HepG2 (cell line): ENCODE data around the gene SLC17A9. TPM values are rescaled to one million over a fixed set of nuclear protein-coding genes. Genes with fewer than 3 reads are reported as not detected.

Experiments used
- ATF1 ChIP-seq: IDR thresholded peaks from 2 replicates; pipeline ENCODE4 v1.6.1; 2016; ENCODE audit warnings: mild to moderate bottlenecking, control low read depth
- ETV5 ChIP-seq: IDR thresholded peaks from 2 replicates; pipeline ENCODE4 v1.6.1; 2018; ENCODE audit warnings: missing biosample characterization, missing genetic modification reagents, inconsistent platforms, borderline replicate concordance
- FIP1L1 ChIP-seq: fragments of 200-400 bp; formaldehyde crosslinking; IDR thresholded peaks from 2 replicates; pipeline ENCODE4 v1.6.1; 2018; ENCODE audit warnings: low read depth, mild to moderate bottlenecking, low read length, moderate library complexity, borderline replicate concordance; ENCODE audit not compliant: insufficient read depth
- FOXM1 ChIP-seq: sonication (generic); formaldehyde crosslinking; IDR thresholded peaks from 2 replicates; pipeline ENCODE4 v1.5.0; 2020; ENCODE audit warnings: missing genetic modification reagents
- HOXA9 ChIP-seq: sonication (generic); formaldehyde crosslinking; IDR thresholded peaks from 2 replicates; pipeline ENCODE4 v1.8.1; 2022; ENCODE audit warnings: missing genetic modification reagents, mild to moderate bottlenecking, moderate library complexity, borderline replicate concordance
- NR1H2 ChIP-seq: sonication (generic); formaldehyde crosslinking; IDR thresholded peaks from 2 replicates; pipeline ENCODE4 v1.8.1; 2022; ENCODE audit warnings: low read depth, missing genetic modification reagents, borderline replicate concordance
- NR2F1 ChIP-seq, 2 experiments: fragments of 450-650 bp in 1 of 2; formaldehyde crosslinking in 1 of 2; IDR thresholded peaks; 2 replicates each; pipeline versions ENCODE4 v1.5.0 to v1.6.1; 2016 to 2020; ENCODE audit warnings: mild to moderate bottlenecking in 1 of 2, missing compliant biosample characterization in 1 of 2, missing genetic modification reagents in 1 of 2, moderate library complexity in 1 of 2
- SIX1 ChIP-seq: sonication (generic); formaldehyde crosslinking; IDR thresholded peaks from 2 replicates; pipeline ENCODE4 v1.4.0; 2020; ENCODE audit warnings: missing genetic modification reagents, borderline replicate concordance
- TAF1 ChIP-seq: sonication (generic); formaldehyde crosslinking; IDR thresholded peaks from 2 replicates; pipeline ENCODE4 v1.4.0; 2020; ENCODE audit warnings: missing genetic modification reagents
- ZNF101 ChIP-seq: sonication (generic); formaldehyde crosslinking; IDR thresholded peaks from 2 replicates; pipeline ENCODE4 v1.4.0; 2020; ENCODE audit warnings: mild to moderate bottlenecking, low read depth, missing genetic modification reagents, borderline replicate concordance
- ZNF296 ChIP-seq: sonication (generic); formaldehyde crosslinking; conservative IDR thresholded peaks from 2 replicates; pipeline ENCODE4 v1.5.0; 2020; ENCODE audit warnings: mild to moderate bottlenecking, missing genetic modification reagents
- ZNF3 ChIP-seq: IDR thresholded peaks from 2 replicates; pipeline ENCODE4 v1.7.0; 2017; ENCODE audit warnings: inconsistent platforms
- ZNF30 ChIP-seq: sonication (generic); formaldehyde crosslinking; IDR thresholded peaks from 2 replicates; pipeline ENCODE4 v1.5.0; 2020; ENCODE audit warnings: mild to moderate bottlenecking, missing genetic modification reagents
- ZNF407 ChIP-seq: sonication (generic); formaldehyde crosslinking; IDR thresholded peaks from one replicate; pipeline ENCODE4 v1.5.1; 2020; ENCODE audit warnings: mild to moderate bottlenecking, missing genetic modification reagents; ENCODE audit errors: not compliant biosample characterization
- ZNF567 ChIP-seq: sonication (generic); formaldehyde crosslinking; IDR thresholded peaks from 2 replicates; pipeline ENCODE4 v1.8.1; 2023; ENCODE audit warnings: mild to moderate bottlenecking, missing genetic modification reagents, borderline replicate concordance
- ZNF577 ChIP-seq: sonication (generic); formaldehyde crosslinking; IDR thresholded peaks from 2 replicates; pipeline ENCODE4 v1.4.0; 2020; ENCODE audit warnings: mild to moderate bottlenecking, low read depth, missing genetic modification reagents, borderline replicate concordance
- ZNF850 ChIP-seq: sonication (generic); formaldehyde crosslinking; conservative IDR thresholded peaks from 2 replicates; pipeline ENCODE4 v1.9.0; 2021; ENCODE audit warnings: mild to moderate bottlenecking, missing genetic modification reagents
- polyA plus RNA-seq, 8 experiments: library from polyadenylated mRNA; depleted of rRNA in 3 of 8; stranded (reverse) in 7 of 8; unstranded in 1 of 8; fragments of >200 nt; fragmentation: Illumina TruSeq in 4 of 8; extraction: Trizol in 4 of 8; gene quantifications; 2 replicates each; pipeline versions ENCODE4 v1.2.1 to v1.2.3, GENCODE V29; 2011 to 2016; ENCODE audit warnings: low read depth in 4 of 8, missing spikeins in 1 of 8, mixed read lengths in 1 of 8; ENCODE audit not compliant: insufficient read depth in 1 of 8
- total RNA-seq, 5 experiments: library from RNA; depleted of rRNA; stranded (reverse); fragments of >200 nt; fragmentation: Illumina TruSeq; extraction: Trizol; gene quantifications; 2 replicates each; pipeline ENCODE4 v1.2.3, GENCODE V29; 2016; ENCODE audit warnings: low read depth in 1 of 5
- TF ChIP-seq, protein P1 (sequence below): IDR thresholded peaks from 2 replicates; pipeline ENCODE4 v1.6.1; 2016; ENCODE audit warnings: mild to moderate bottlenecking, missing biosample characterization, missing genetic modification reagents
- TF ChIP-seq, protein P2 (sequence below): IDR thresholded peaks from 2 replicates; pipeline ENCODE4 v1.6.1; 2016; ENCODE audit warnings: low read depth

The SLC17A9 gene
- total and polyA plus RNA-seq, 2 of the 13 experiments (the other 11 are each of a cell fraction or from before 2014, with no cell fraction given), result 110 to 191 TPM

- TF ChIP-seq ZNF577 (CRISPR knock-in tag), result no peak
- TF ChIP-seq ZNF101, result no peak
- TF ChIP-seq ZNF30 (CRISPR knock-in tag), result no peak
- no peak for TF ChIP-seq NR2F1 (CRISPR knock-in tag; IDR thresholded peaks at IDR 0.05)
- no peak for TF ChIP-seq ZNF850 (CRISPR knock-in tag)
- TF ChIP-seq ZNF296, result no peak
- TF ChIP-seq HOXA9 (CRISPR knock-in tag), result no peak
- TF ChIP-seq ATF1 (CRISPR knock-in tag), result no peak
- no peak for TF ChIP-seq ETV5 (CRISPR knock-in tag)
- TF ChIP-seq FOXM1 (CRISPR knock-in tag), result no peak
- TF ChIP-seq, protein P1, sequence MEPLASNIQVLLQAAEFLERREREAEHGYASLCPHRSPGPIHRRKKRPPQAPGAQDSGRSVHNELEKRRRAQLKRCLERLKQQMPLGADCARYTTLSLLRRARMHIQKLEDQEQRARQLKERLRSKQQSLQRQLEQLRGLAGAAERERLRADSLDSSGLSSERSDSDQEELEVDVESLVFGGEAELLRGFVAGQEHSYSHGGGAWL (CRISPR knock-in tag), result no peak
- TF ChIP-seq TAF1 (CRISPR knock-in tag), result no peak; the same call in 1 of the 2 replicates
- TF ChIP-seq NR1H2 (CRISPR knock-in tag), result no peak; the same call in 1 of the 2 replicates
- TF ChIP-seq ZNF3, result no peak
- TF ChIP-seq ZNF567 (CRISPR knock-in tag), result peak; percentile 87; the same call in 1 of the 2 replicates
- TF ChIP-seq, protein P2, sequence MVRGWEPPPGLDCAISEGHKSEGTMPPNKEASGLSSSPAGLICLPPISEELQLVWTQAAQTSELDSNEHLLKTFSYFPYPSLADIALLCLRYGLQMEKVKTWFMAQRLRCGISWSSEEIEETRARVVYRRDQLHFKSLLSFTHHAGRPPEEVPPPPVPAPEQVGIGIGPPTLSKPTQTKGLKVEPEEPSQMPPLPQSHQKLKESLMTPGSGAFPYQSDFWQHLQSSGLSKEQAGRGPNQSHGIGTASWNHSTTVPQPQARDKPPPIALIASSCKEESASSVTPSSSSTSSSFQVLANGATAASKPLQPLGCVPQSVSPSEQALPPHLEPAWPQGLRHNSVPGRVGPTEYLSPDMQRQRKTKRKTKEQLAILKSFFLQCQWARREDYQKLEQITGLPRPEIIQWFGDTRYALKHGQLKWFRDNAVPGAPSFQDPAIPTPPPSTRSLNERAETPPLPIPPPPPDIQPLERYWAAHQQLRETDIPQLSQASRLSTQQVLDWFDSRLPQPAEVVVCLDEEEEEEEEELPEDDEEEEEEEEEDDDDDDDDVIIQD (CRISPR knock-in tag), result no peak
- no peak for TF ChIP-seq FIP1L1
- no peak for TF ChIP-seq SIX1
- TF ChIP-seq ZNF407, result no peak
Observed at GRCh38 chr20:62970307-62971210, 18.1 kb downstream of the SLC17A9 start (continued).
